Smooth muscle cell (in vitro differentiated cells): ENCODE results near the gene RBM15. TPM values are rescaled to one million over a fixed set of nuclear protein-coding genes. Genes with fewer than 3 reads are reported as not detected.

Experiments used
- DNase-seq: peaks from one replicate; lab custom pipeline; 2025; ENCODE audit not compliant: unreplicated experiment; lab: John Stamatoyannopoulos, UW
- H2AFZ ChIP-seq: fragments of 200-600 bp; sonication (generic); 2 replicates; pipeline ENCODE4 v1.6.0; 2016; ENCODE audit warnings: antibody characterized with exemption, low read depth, mild to moderate bottlenecking
- H3F3A ChIP-seq: fragments of 200-600 bp; sonication (generic); 2 replicates; pipeline ENCODE4 v1.6.0; 2017; ENCODE audit warnings: antibody characterized with exemption, low read depth
- H3K27ac ChIP-seq: fragments of 200-600 bp; sonication (generic); 2 replicates; pipeline ENCODE4 v1.5.1; 2016; ENCODE audit warnings: low read depth, mild to moderate bottlenecking
- H3K27me3 ChIP-seq: fragments of 200-600 bp; sonication (generic); 2 replicates; pipeline ENCODE4 v1.6.1; 2016; ENCODE audit warnings: low read depth, mild to moderate bottlenecking
- H3K36me3 ChIP-seq: fragments of 200-600 bp; sonication (generic); 2 replicates; pipeline ENCODE4 v1.5.1; 2016; ENCODE audit warnings: low read depth
- H3K4me1 ChIP-seq: fragments of 200-600 bp; sonication (generic); 2 replicates; pipeline ENCODE4 v1.5.1; 2016; ENCODE audit warnings: low read depth
- H3K4me2 ChIP-seq: fragments of 200-600 bp; sonication (generic); 2 replicates; pipeline ENCODE4 v1.6.0; 2016; ENCODE audit warnings: mild to moderate bottlenecking
- H3K4me3 ChIP-seq: fragments of 200-600 bp; sonication (generic); 2 replicates; pipeline ENCODE4 v1.5.1; 2016; ENCODE audit warnings: mild to moderate bottlenecking
- H3K79me2 ChIP-seq: fragments of 200-600 bp; sonication (generic); 2 replicates; pipeline ENCODE4 v1.6.0; 2016; ENCODE audit warnings: low read depth, mild to moderate bottlenecking
- H3K9ac ChIP-seq: fragments of 200-600 bp; sonication (generic); 2 replicates; pipeline ENCODE4 v1.6.0; 2016; ENCODE audit warnings: low read depth
- H3K9me3 ChIP-seq: fragments of 200-600 bp; sonication (generic); replicated peaks from 2 replicates; pipeline ENCODE4 v1.5.1; 2016; ENCODE audit warnings: low read depth
- H4K20me1 ChIP-seq: fragments of 200-600 bp; sonication (generic); 2 replicates; pipeline ENCODE4 v1.6.0; 2016; ENCODE audit warnings: low read depth
- WGBS: methylation state at CpG from one replicate; pipeline ENCODE4 v1.1.7; 2016; ENCODE audit warnings: low lambda C conversion rate; 5-methylcytosine and 5-hydroxymethylcytosine counted together
- polyA plus RNA-seq: library from polyadenylated mRNA; unstranded; fragments of >200 nt; fragmentation: Nextera tagmentation; extraction: Ambion mirVana; gene quantifications from 2 replicates; pipeline ENCODE4 v1.2.1, GENCODE V29; 2016
- total RNA-seq: library from RNA; depleted of rRNA; stranded (reverse); fragments of >200 nt; gene quantifications from 2 replicates; pipeline ENCODE4 v1.2.3, GENCODE V29; 2014
- TF ChIP-seq, protein P1 (sequence below): fragments of 200-600 bp; sonication (generic); IDR thresholded peaks from 2 replicates; pipeline ENCODE4 v1.5.1; 2017; ENCODE audit warnings: borderline replicate concordance, mild to moderate bottlenecking, antibody characterized with exemption; ENCODE audit not compliant: insufficient read depth, poor library complexity, severe bottlenecking

Gene RBM15
- total and polyA plus RNA-seq, 2 experiments from 2014 or later = 5.3 to 32.9 TPM

DNA sequence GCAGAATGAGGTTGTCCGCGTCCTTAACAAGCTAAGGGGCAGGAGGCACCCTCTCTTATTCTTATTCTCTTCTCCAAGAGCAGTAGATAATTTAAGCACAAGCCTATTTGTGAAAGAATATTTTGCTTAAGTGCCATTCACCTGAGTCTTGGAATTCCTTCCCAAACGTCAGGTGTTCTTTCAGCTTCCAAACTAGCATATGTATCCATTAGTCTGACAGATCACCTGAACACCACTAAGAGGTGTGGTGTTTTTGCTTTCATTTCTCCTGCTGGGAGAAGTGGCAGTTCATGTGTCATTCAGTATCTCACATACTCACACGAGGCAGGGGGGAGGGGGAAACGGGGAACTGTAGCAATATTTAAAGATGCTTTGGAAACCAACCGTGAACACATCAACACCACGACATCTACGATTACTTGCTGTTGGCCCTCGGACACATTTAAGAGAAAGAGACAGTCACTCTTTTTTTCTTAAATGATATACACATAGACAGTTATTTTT lies 45.5 kb upstream of the RBM15 start:
- no peak overlapping the region for H3K9ac ChIP-seq

DNA sequence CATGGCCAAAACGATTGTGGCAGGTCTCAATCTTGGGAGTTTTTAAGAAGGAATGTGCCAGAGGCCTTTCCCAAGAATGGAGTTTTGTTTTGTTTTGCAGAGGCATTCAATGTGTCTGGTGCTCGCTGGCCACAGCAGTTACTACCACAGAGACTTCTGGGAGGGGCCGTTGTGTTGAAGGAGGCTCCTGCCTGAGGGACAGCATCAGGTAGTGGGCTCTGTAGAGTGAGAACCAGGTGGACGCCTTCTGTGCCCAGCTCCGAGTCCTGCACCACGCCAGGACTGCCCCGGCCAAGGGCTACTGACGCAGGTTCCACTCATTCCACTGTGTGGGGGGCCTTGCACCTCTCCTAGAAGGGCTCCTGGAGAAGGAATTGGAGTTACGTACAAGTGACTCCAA lies 44.9 kb upstream of the RBM15 start:
- no peak overlapping the region for H2AFZ ChIP-seq
- H3K9me3 ChIP-seq = no peaks in the 10 kb centered on the region
- H3K9ac ChIP-seq = no peak overlapping the region

More for the DNA sequence above, 45.5 kb upstream of the RBM15 start:
- no peaks in the 10 kb centered on the region for H4K20me1 ChIP-seq
- no peaks in the 10 kb centered on the region for H3K4me1 ChIP-seq
- no peak overlapping the region for H3K4me3 ChIP-seq
- WGBS = 83% methylated on average over 9 of the region's 9 CpGs
- TF ChIP-seq, protein P1, sequence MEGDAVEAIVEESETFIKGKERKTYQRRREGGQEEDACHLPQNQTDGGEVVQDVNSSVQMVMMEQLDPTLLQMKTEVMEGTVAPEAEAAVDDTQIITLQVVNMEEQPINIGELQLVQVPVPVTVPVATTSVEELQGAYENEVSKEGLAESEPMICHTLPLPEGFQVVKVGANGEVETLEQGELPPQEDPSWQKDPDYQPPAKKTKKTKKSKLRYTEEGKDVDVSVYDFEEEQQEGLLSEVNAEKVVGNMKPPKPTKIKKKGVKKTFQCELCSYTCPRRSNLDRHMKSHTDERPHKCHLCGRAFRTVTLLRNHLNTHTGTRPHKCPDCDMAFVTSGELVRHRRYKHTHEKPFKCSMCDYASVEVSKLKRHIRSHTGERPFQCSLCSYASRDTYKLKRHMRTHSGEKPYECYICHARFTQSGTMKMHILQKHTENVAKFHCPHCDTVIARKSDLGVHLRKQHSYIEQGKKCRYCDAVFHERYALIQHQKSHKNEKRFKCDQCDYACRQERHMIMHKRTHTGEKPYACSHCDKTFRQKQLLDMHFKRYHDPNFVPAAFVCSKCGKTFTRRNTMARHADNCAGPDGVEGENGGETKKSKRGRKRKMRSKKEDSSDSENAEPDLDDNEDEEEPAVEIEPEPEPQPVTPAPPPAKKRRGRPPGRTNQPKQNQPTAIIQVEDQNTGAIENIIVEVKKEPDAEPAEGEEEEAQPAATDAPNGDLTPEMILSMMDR = no peak
- H3K9me3 ChIP-seq = no peaks in the 10 kb centered on the region
- H3K79me2 ChIP-seq = no peaks in the 10 kb centered on the region
- no peaks in the 10 kb centered on the region for H3K36me3 ChIP-seq
- no peaks in the 10 kb centered on the region for H3K27me3 ChIP-seq
- H3K27ac ChIP-seq = no peak overlapping the region
- H3F3A ChIP-seq = no peaks in the 10 kb centered on the region
- DNase-seq = no peak
- no peak overlapping the region for H2AFZ ChIP-seq
- no peak overlapping the region for H3K4me2 ChIP-seq

DNA sequence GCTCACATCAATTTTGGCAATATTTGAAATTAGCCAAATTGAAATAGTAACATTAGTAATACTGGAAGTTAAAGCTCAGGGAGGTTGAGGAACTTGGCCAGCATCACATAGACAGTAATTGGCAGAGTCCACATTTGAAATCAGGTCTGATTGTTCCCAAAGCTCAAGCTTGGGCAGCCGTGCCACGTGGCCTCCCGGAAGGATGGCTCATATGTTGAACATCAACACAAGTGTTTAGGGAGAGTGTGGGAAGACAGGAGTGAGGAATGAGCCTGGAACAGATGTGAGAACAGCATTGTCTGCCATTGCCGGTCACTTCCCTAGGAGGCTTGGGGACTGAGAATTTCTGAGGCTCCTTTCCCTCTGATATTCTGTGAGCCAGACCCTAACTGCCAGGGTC lies 40.2 kb upstream of the RBM15 start:
- no peak for DNase-seq
- H3K4me3 ChIP-seq = no peak overlapping the region
- H3K9ac ChIP-seq = no peak overlapping the region
- H4K20me1 ChIP-seq = no peaks in the 10 kb centered on the region
- H3K27ac ChIP-seq = no peak overlapping the region
- no peak overlapping the region for H2AFZ ChIP-seq
- WGBS = 91% methylated on average over 4 of the region's 4 CpGs
- H3K9me3 ChIP-seq = no peaks in the 10 kb centered on the region
- no peak overlapping the region for H3K4me2 ChIP-seq
- no peaks in the 10 kb centered on the region for H3F3A ChIP-seq
- peaks cover 7% of the 10 kb centered on the region for H3K27me3 ChIP-seq
- H3K36me3 ChIP-seq = no peaks in the 10 kb centered on the region
- H3K4me1 ChIP-seq = no peaks in the 10 kb centered on the region
- H3K79me2 ChIP-seq = no peaks in the 10 kb centered on the region
- TF ChIP-seq, protein P1 = no peak

More for the DNA sequence above, 44.9 kb upstream of the RBM15 start:
- Histone ChIP-seq H3K4me2 (no peak overlapping the region), H3K4me1 (no peaks in the 10 kb centered on the region), H4K20me1 (no peaks in the 10 kb centered on the region), H3K36me3 (no peaks in the 10 kb centered on the region), H3F3A (no peaks in the 10 kb centered on the region), H3K4me3 (no peak overlapping the region), H3K79me2 (no peaks in the 10 kb centered on the region), H3K27ac (no peak overlapping the region), H3K27me3 (no peaks in the 10 kb centered on the region)
- WGBS = 87% methylated on average over 9 of the region's 9 CpGs
- DNase-seq = no peak
- TF ChIP-seq, protein P1 = no peak

DNA sequence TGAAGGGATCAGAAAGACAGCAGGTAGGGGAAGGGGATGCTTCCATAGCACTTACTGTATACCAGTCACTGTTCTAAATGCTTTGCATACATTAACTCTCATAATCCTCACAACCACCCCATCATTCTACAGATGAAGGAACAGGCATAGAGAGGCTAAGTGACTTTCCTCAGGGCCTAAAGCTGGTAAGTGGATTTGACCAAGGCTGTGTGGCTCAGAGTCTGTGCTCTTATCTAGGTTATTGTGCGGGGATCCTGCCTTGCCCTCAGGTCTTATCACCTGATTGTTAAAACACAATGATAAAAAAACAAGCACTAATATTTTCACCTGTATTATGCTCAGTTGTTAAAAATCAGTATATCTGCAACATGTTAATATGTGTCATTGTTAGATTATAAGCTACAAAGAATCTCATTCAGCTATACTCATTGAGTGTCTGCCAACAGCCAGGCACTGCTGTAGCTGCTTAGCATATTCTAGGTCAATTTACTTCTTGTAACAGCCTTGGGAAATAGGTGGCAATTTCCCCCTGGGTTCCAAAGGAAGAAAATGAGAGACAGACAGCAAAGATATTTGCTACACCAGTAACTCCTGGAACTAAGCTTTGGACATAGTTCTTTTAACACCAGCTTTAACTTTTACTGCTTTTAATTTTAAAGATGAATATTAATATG lies 38.6 kb upstream of the RBM15 start:
- Histone ChIP-seq H3K9me3 (no peaks in the 10 kb centered on the region), H3K27ac (no peak overlapping the region), H3K4me3 (no peak overlapping the region), H4K20me1 (no peaks in the 10 kb centered on the region), H3K4me1 (no peaks in the 10 kb centered on the region), H3K9ac (no peak overlapping the region), H3F3A (no peaks in the 10 kb centered on the region), H3K36me3 (no peaks in the 10 kb centered on the region), H2AFZ (no peak overlapping the region), H3K4me2 (no peak overlapping the region), H3K27me3 (peaks cover 7% of the 10 kb centered on the region), H3K79me2 (no peaks in the 10 kb centered on the region)
- DNase-seq = no peak
- TF ChIP-seq, protein P1 = no peak
- WGBS = 81% methylated on average over 1 of the region's 1 CpG
